ENCODE data around the gene ABCA5. TPM values are rescaled to one million over a fixed set of nuclear protein-coding genes. Genes with fewer than 3 reads are reported as not detected.
"Not testable (repeated sequence)": the region's sequence is repeated elsewhere in the genome, so short reads cannot be mapped to it uniquely, and the experiment has no call there.

ABCA5 gene
- total RNA-seq, 1 donor = 13.8 TPM

DNA sequence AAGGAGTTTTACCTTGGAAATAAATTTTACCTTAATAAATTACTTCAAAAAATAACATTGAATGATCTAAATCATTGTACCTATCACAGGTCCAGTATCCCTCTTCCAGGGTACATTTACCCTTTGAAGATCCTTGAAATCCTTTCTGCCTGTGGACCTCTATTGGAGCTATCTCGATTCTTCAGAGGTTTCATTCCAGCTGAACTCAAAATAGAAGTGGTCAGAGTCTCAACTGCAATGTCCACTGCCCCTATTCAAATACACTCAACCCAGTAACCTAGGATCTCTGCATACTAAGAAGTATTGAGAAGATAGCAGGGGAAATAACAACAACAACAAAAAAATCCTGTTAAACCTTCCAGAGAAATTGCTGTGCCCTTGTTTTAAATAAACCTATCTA lies 9.3 kb downstream of the ABCA5 start:
- no peak for DNase-seq (ENCODE audit: low read depth)
- TF ChIP-seq, protein P1, sequence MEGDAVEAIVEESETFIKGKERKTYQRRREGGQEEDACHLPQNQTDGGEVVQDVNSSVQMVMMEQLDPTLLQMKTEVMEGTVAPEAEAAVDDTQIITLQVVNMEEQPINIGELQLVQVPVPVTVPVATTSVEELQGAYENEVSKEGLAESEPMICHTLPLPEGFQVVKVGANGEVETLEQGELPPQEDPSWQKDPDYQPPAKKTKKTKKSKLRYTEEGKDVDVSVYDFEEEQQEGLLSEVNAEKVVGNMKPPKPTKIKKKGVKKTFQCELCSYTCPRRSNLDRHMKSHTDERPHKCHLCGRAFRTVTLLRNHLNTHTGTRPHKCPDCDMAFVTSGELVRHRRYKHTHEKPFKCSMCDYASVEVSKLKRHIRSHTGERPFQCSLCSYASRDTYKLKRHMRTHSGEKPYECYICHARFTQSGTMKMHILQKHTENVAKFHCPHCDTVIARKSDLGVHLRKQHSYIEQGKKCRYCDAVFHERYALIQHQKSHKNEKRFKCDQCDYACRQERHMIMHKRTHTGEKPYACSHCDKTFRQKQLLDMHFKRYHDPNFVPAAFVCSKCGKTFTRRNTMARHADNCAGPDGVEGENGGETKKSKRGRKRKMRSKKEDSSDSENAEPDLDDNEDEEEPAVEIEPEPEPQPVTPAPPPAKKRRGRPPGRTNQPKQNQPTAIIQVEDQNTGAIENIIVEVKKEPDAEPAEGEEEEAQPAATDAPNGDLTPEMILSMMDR (IDR thresholded peaks at IDR 0.05; ENCODE audit: insufficient read depth, low read depth, low read length) = no peak
- H3K4me3 ChIP-seq (ENCODE audit: low read depth, low read length) = no peak overlapping the region

DNA sequence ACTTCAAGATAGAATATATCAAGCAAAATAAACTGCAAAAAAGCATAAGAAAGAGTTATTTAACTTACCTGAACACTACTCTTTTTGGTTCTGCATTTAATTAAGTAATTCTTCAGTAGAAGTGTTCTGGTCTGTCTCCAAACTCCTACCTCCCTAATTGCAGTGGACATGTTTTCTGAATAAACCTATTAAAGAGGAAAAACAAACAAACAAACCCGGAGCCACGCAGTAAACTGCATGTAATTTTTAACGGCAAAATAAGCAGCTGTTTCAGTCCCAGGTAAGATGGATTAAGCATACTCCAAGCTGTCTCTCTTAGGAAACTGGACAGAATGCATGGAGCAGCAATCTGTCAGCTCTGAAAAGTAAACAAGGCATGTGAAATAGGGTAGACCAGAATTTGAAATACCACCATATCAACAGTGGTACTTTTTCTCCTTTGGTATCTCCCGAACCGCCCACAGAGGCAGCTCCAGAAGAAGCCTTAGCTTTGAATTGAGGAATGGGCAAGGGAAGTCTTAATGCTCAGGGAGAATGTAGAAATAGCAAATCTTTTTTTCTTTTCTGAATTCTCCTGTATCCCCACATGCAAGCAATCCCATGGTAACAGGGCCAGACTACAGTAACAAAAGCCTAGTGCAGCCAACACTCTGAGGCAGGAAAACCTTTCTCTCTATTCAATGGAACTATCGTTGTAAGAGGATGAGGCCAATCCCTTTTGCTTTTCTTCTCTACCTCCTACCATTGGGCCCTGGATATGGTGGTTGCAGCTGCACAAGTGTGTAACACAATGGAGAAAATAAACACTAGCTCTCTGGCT lies 12.5 kb downstream of the ABCA5 start:
- no peak for DNase-seq (ENCODE audit: low read depth)
- TF ChIP-seq, protein P1 (IDR thresholded peaks at IDR 0.05; ENCODE audit: insufficient read depth, low read depth, low read length) = no peak
- H3K4me3 ChIP-seq (ENCODE audit: low read depth, low read length) = no peak overlapping the region

DNA sequence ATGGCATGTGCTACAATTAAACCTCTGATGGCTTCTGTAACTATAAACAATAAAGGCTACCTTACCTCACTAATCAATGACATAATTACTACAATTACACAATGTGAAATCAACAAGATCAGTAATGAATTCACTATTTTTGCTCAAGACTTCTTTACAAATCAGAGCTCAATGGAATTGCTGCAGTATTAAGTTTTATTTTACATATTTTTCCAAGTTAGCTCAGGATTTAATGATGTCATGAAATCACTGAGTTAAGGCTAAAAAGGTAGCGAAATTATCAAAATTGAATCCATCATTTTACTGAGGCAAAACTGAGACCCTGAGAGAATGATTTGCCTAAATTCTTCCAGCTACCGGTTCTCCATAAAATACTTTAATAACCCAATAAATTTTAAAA lies 21.8 kb downstream of the ABCA5 start:
- no peak for DNase-seq (ENCODE audit: low read depth)
- TF ChIP-seq, protein P1 (IDR thresholded peaks at IDR 0.05; ENCODE audit: insufficient read depth, low read depth, low read length) = no peak
- H3K4me3 ChIP-seq (ENCODE audit: low read depth, low read length) = no peak overlapping the region

DNA sequence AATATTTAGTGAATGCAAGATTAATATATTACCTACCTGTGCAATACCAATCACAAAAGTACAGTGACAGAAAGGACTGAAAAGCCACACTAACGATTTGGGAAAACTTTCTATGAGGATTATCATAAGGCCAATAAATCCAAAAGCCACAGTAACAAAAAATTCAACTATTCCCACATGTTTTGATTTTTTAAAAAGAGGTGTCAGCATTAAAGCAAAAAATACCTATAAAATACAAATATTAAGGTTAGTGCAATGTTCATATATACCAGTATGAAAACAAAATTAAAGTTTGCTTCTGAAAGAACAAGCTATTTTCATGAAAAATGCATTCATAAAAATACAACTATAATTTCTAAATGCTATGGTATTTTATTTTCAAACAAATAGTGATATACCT lies 24.3 kb downstream of the ABCA5 start:
- TF ChIP-seq, protein P1 (IDR thresholded peaks at IDR 0.05; ENCODE audit: insufficient read depth, low read depth, low read length) = no peak
- no peak for DNase-seq (ENCODE audit: low read depth)
- H3K4me3 ChIP-seq (ENCODE audit: low read depth, low read length) = no peak overlapping the region

DNA sequence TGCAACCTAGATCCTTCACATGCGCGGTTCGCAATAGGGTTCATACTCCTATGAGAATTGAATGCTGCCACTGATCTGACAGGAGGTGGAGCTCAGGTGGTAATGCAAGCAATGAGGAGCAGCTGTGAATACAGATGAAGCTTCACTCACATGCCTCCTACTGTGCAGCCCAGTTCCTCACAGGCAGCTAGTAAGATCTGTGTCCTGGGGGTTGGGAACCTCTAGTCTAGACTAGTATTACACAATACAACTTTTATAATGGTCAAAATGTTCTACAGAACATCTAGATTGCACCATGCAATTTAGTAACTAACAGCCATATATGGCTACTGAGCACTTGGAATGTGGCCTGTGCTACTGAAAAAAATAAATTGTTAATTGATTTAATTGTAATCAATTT lies 26.7 kb downstream of the ABCA5 start:
- H3K4me3 ChIP-seq (ENCODE audit: low read depth, low read length) = no peak overlapping the region
- TF ChIP-seq, protein P1 (IDR thresholded peaks at IDR 0.05; ENCODE audit: insufficient read depth, low read depth, low read length) = no peak
- DNase-seq (ENCODE audit: low read depth) = peak; percentile 20

DNA sequence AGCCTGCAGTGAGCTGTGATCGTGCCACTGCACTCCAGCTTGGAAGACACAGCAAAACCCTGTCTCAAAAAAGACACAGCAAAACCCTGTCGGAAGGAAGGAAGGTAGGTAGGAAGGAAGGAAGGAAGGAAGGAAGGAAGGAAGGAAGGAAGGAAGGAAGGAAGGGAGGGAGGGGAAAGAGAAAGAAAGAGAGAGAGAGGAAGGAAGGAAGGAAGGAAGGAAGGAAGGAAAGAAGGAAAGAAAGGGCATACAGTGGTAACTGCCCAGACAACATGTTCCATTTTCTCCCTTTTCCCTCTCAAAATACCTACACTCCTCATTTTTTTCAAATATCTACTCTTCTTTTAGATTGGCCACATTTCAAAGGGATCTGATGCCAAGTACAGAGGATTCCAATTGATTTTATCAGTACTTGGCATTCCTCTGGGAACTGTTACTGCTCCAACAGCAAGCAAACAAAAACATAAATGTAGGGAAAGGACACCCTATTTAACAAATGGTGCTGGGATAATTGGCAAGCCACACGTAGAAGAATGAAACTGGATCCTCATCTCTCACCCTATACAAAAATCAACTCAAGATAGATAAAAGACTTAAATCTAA lies 28.7 kb downstream of the ABCA5 start:
- H3K4me3 ChIP-seq (ENCODE audit: low read depth, low read length); DNase-seq (ENCODE audit: low read depth): not testable (repeated sequence)

DNA sequence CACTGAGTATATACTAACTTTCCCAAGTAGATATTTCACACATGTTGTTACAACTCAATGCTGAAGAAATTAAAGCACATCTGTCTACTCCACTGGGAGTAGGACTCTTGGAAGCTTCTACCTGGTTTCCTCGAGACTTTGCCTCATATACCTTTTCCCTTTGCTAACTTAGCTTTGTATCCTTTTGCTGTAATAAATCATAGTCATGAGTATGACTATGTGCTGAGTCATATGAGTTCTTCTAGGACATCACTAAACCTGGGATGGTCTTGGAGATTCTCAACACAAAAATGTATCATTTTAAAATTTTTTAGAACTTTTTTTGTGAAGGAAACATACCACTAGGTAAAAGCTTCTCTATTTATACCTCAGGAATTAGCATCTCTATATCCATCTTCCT lies 39.8 kb downstream of the ABCA5 start:
- TF ChIP-seq, protein P1 (IDR thresholded peaks at IDR 0.05; ENCODE audit: insufficient read depth, low read depth, low read length) = no peak
- DNase-seq (ENCODE audit: low read depth) = peak; percentile 30
- no peak overlapping the region for H3K4me3 ChIP-seq (ENCODE audit: low read depth, low read length)
